ENCODE data around the gene KCNN3. TPM values are rescaled to one million over a fixed set of nuclear protein-coding genes. Genes with fewer than 3 reads are reported as not detected.
A peak's percentile ranks its signal among the peaks of the same experiment; 100 is the strongest.

Gene KCNN3
- total and polyA plus RNA-seq, 10 donors, result 0.13 to 15.1 (median 7.4) TPM

- TF ChIP-seq, protein P1, sequence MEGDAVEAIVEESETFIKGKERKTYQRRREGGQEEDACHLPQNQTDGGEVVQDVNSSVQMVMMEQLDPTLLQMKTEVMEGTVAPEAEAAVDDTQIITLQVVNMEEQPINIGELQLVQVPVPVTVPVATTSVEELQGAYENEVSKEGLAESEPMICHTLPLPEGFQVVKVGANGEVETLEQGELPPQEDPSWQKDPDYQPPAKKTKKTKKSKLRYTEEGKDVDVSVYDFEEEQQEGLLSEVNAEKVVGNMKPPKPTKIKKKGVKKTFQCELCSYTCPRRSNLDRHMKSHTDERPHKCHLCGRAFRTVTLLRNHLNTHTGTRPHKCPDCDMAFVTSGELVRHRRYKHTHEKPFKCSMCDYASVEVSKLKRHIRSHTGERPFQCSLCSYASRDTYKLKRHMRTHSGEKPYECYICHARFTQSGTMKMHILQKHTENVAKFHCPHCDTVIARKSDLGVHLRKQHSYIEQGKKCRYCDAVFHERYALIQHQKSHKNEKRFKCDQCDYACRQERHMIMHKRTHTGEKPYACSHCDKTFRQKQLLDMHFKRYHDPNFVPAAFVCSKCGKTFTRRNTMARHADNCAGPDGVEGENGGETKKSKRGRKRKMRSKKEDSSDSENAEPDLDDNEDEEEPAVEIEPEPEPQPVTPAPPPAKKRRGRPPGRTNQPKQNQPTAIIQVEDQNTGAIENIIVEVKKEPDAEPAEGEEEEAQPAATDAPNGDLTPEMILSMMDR (IDR thresholded peaks at IDR 0.05 in 8 of 11, conservative IDR thresholded peaks at IDR 0.05 in 3 of 11), result no peak
- no peak for TF ChIP-seq POLR2AphosphoS5 (IDR thresholded peaks at IDR 0.05)
- no peak for TF ChIP-seq POLR2A (IDR thresholded peaks at IDR 0.05)
- no peak overlapping the region for H3K4me3 ChIP-seq
- H3K4me1 ChIP-seq, result peaks cover 0 to 34% (median 11%) of the 10 kb centered on the region in 6 donors
- no peak for DNase-seq
- no peaks in the 10 kb centered on the region for H3K27me3 ChIP-seq (replicated peaks in 1 of 7)
- H3K9me3 ChIP-seq, result no peaks in the 10 kb centered on the region
- WGBS, 5 donors, result 44 to 55% (median 50%) methylated on average over 6 of the region's 6 CpGs
- intact Hi-C loops (cut with DNase I; ENCODE audit: low total_unique reads), result no loop called here
- peak overlapping the region in 1 of 8 donors; percentile 10 for H3K27ac ChIP-seq
- no peaks in the 10 kb centered on the region for H3K36me3 ChIP-seq
These were observed 24.2 kb downstream of the KCNN3 start for GRCh38 chr1:154845879-154846278.

- intact Hi-C loops (cut with DNase I; ENCODE audit: low total_unique reads), result no loop called here
- no peaks in the 10 kb centered on the region for H3K36me3 ChIP-seq
- no peak overlapping the region for H3K4me3 ChIP-seq
- H3K27ac ChIP-seq, result no peak overlapping the region
- H3K27me3 ChIP-seq (replicated peaks in 1 of 7), result no peaks in the 10 kb centered on the region
- no peak for DNase-seq
- 69 to 83% (median 69%) methylated on average over 2 to 3 of the region's 3 CpGs; no CpG with 5 or more reads in 1 of the 5 donors for WGBS, 5 donors
- TF ChIP-seq, protein P1 (IDR thresholded peaks at IDR 0.05 in 8 of 11, conservative IDR thresholded peaks at IDR 0.05 in 3 of 11), result no peak
- TF ChIP-seq POLR2AphosphoS5 (IDR thresholded peaks at IDR 0.05), result no peak
- no peak for TF ChIP-seq POLR2A (IDR thresholded peaks at IDR 0.05)
- peaks cover 0 to 41% (median 18%) of the 10 kb centered on the region in 6 donors for H3K4me1 ChIP-seq
- H3K9me3 ChIP-seq, result no peaks in the 10 kb centered on the region
These were observed 24.9 kb downstream of the KCNN3 start for GRCh38 chr1:154845174-154845573.

DNA sequence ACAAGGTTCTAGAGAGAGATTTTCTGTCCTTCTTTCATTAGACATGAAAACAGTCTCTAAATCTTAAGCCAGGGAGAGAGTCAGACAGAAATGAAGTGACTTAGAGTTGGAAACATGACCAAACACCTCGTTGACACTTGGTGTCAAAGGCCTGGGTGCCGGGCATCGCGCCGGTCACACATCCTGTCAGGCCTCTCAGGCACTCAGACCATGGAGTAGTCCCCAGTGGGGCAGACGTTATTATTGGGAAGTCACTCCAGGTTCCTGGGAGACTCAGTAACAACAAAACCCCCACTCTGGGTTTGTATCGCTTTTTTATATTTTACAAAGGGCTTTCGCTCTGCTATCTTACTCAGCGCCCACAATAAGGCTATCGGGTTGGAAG lies 25.8 kb downstream of the KCNN3 start:
- Histone ChIP-seq H3K4me3 (no peak overlapping the region), H3K4me1 (peaks cover 0 to 45% (median 20%) of the 10 kb centered on the region in 6 donors), H3K27ac (no peak overlapping the region), H3K9me3 (no peaks in the 10 kb centered on the region), H3K27me3 (replicated peaks in 1 of 7) (no peaks in the 10 kb centered on the region), H3K36me3 (no peaks in the 10 kb centered on the region)
- intact Hi-C loops (cut with DNase I; ENCODE audit: low total_unique reads), result no loop called here
- TF ChIP-seq, protein P1 (IDR thresholded peaks at IDR 0.05 in 8 of 11, conservative IDR thresholded peaks at IDR 0.05 in 3 of 11), result no peak
- TF ChIP-seq POLR2AphosphoS5 (IDR thresholded peaks at IDR 0.05) (no peak), POLR2A (IDR thresholded peaks at IDR 0.05) (no peak)
- 75 to 84% (median 81%) methylated on average over 9 to 10 of the region's 10 CpGs for WGBS, 5 donors
- no peak for DNase-seq

DNA sequence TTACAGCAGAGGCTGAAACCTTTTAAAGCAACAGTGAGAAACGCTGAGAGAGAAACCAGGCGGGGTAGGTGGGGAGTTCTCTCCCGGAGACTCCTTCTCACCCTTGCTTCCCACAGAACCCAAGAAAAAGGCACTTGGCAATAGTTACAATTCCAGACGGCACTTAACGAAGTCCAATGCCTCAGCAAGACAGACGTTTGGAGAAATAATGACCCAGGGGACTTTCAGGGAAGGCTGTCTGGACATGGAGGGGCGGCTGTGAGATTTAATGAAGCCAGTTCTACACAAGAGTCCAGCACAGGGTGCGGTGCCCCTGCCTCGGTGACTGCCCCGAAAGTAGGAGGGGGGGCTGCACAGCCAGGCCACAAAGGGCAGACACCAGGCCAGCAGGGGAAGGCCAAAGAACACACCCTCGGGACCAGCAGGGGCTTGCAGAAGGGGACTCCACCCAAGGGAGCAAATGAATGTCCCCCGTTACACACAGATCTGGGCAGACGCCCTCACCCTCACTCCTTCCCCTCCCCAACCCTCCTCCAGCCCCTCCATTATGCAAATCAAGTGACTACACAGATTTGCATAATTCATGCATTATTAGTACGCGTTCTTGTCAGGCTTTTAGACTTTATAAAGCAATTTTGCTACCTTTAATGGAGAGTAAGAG lies 26.3 kb downstream of the KCNN3 start:
- H3K36me3 ChIP-seq, result no peaks in the 10 kb centered on the region
- H3K9me3 ChIP-seq, result no peaks in the 10 kb centered on the region
- DNase-seq, result no peak
- H3K4me3 ChIP-seq, result no peak overlapping the region
- H3K27ac ChIP-seq, result no peak overlapping the region
- TF ChIP-seq, protein P1 (IDR thresholded peaks at IDR 0.05 in 8 of 11, conservative IDR thresholded peaks at IDR 0.05 in 3 of 11), result no peak
- TF ChIP-seq POLR2AphosphoS5 (IDR thresholded peaks at IDR 0.05) (no peak), POLR2A (IDR thresholded peaks at IDR 0.05) (no peak)
- 70 to 81% (median 76%) methylated on average over 15 of the region's 15 CpGs for WGBS, 5 donors
- intact Hi-C loops (cut with DNase I; ENCODE audit: low total_unique reads), result no loop called here
- peaks cover 0 to 45% (median 20%) of the 10 kb centered on the region in 6 donors for H3K4me1 ChIP-seq
- H3K27me3 ChIP-seq (replicated peaks in 1 of 7), result no peaks in the 10 kb centered on the region
